SK-N-SH (cell line): ENCODE measurements around the gene CYP39A1.

Source experiments
- EP300 ChIP-seq, 2 experiments: IDR thresholded peaks; 2 replicates each; pipeline versions ENCODE4 v1.4.0 to v1.6.1; 2012; ENCODE audit warnings: borderline replicate concordance in 1 of 2, low read depth in 1 of 2, low read length in 1 of 2
- RAD21 ChIP-seq: IDR thresholded peaks from 2 replicates; pipeline ENCODE4 v1.6.1; 2012; ENCODE audit warnings: mild to moderate bottlenecking, low read length
- RCOR1 ChIP-seq: fragments of 150-350 bp; IDR thresholded peaks from 2 replicates; pipeline ENCODE4 v1.6.1; 2017; ENCODE audit warnings: antibody characterized with exemption, low read length
- SIN3A ChIP-seq: IDR thresholded peaks from 2 replicates; pipeline ENCODE4 v1.6.1; 2012; ENCODE audit warnings: low read depth, mild to moderate bottlenecking, low read length, moderate library complexity, borderline replicate concordance
- SMC3 ChIP-seq: IDR thresholded peaks from 2 replicates; pipeline ENCODE4 v1.6.1; 2012; ENCODE audit warnings: low read depth, low read length, improper control_type of control experiment
- TF ChIP-seq, protein P1 (sequence below): fragments of 200-600 bp; sonication (generic); IDR thresholded peaks from 2 replicates; pipeline ENCODE4 v1.6.1; 2017; ENCODE audit warnings: antibody characterized with exemption, mild to moderate bottlenecking, moderate library complexity
- TF ChIP-seq, protein P2 (sequence below): fragments of 150-350 bp; IDR thresholded peaks from 2 replicates; pipeline ENCODE4 v1.6.1; 2017; ENCODE audit warnings: antibody characterized with exemption, low read length, low read depth, borderline replicate concordance
- TF ChIP-seq, protein P3 (sequence below): IDR thresholded peaks from 2 replicates; pipeline ENCODE4 v1.4.0; 2012; ENCODE audit warnings: low read depth

GRCh38 chr6:46690141-46690755 lies 37.6 kb upstream of the CYP39A1 start:
- TF ChIP-seq, protein P1, sequence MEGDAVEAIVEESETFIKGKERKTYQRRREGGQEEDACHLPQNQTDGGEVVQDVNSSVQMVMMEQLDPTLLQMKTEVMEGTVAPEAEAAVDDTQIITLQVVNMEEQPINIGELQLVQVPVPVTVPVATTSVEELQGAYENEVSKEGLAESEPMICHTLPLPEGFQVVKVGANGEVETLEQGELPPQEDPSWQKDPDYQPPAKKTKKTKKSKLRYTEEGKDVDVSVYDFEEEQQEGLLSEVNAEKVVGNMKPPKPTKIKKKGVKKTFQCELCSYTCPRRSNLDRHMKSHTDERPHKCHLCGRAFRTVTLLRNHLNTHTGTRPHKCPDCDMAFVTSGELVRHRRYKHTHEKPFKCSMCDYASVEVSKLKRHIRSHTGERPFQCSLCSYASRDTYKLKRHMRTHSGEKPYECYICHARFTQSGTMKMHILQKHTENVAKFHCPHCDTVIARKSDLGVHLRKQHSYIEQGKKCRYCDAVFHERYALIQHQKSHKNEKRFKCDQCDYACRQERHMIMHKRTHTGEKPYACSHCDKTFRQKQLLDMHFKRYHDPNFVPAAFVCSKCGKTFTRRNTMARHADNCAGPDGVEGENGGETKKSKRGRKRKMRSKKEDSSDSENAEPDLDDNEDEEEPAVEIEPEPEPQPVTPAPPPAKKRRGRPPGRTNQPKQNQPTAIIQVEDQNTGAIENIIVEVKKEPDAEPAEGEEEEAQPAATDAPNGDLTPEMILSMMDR = no peak
- no peak for TF ChIP-seq SIN3A
- no peak for TF ChIP-seq SMC3
- TF ChIP-seq, protein P2, sequence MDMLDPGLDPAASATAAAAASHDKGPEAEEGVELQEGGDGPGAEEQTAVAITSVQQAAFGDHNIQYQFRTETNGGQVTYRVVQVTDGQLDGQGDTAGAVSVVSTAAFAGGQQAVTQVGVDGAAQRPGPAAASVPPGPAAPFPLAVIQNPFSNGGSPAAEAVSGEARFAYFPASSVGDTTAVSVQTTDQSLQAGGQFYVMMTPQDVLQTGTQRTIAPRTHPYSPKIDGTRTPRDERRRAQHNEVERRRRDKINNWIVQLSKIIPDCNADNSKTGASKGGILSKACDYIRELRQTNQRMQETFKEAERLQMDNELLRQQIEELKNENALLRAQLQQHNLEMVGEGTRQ = no peak
- no peak for TF ChIP-seq RCOR1
- no peak for TF ChIP-seq EP300 (IDR thresholded peaks at IDR 0.05; ENCODE audit: borderline replicate concordance in 1 of 2, low read depth in 1 of 2, low read length in 1 of 2)
- TF ChIP-seq RAD21 = no peak
- TF ChIP-seq, protein P3, sequence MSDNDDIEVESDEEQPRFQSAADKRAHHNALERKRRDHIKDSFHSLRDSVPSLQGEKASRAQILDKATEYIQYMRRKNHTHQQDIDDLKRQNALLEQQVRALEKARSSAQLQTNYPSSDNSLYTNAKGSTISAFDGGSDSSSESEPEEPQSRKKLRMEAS = no peak
